Measurements from ENCODE around the gene LGALS8. TPM values are rescaled to one million over a fixed set of nuclear protein-coding genes. Genes with fewer than 3 reads are reported as not detected.

LGALS8 gene
- total RNA-seq, 4 donors from 2014 or later, result 45.7 to 112 (median 61.5) TPM

GRCh38 chr1:236494082-236494481, 29.7 kb upstream of the LGALS8 start:
- Histone ChIP-seq H3K27ac (no peak overlapping the region), H3K36me3 (no peaks in the 10 kb centered on the region), H3K9me3 (no peaks in the 10 kb centered on the region), H3K27me3 (no peaks in the 10 kb centered on the region), H3K4me1 (no peaks in the 10 kb centered on the region), H3K4me3 (no peak overlapping the region)
- intact Hi-C loops (cut with DNase I; ENCODE audit: low total_unique reads), result loop anchor here (10.0 kb wide), 1 partner anchor 379 kb away; no protein-coding TSS in a partner anchor
- DNase-seq, result no peak
- TF ChIP-seq POLR2A (IDR thresholded peaks at IDR 0.05) (no peak), CTCF (IDR thresholded peaks at IDR 0.05) (no peak)

- Histone ChIP-seq H3K36me3 (no peaks in the 10 kb centered on the region), H3K4me1 (no peaks in the 10 kb centered on the region), H3K4me3 (no peak overlapping the region), H3K27me3 (no peaks in the 10 kb centered on the region), H3K9me3 (no peaks in the 10 kb centered on the region), H3K27ac (no peak overlapping the region)
- TF ChIP-seq CTCF (IDR thresholded peaks at IDR 0.05), result no peak
- TF ChIP-seq POLR2A (IDR thresholded peaks at IDR 0.05), result no peak
- DNase-seq, result no peak
- intact Hi-C loops (cut with DNase I; ENCODE audit: low total_unique reads), result loop anchor here (10.0 kb wide), 1 partner anchor 380 kb away; no protein-coding TSS in a partner anchor
Observed at GRCh38 chr1:236494586-236495466, 29.0 kb upstream of the LGALS8 start.

GRCh38 chr1:236495467-236496112, 28.2 kb upstream of the LGALS8 start:
- Histone ChIP-seq H3K9me3 (no peaks in the 10 kb centered on the region), H3K36me3 (no peaks in the 10 kb centered on the region), H3K4me1 (no peaks in the 10 kb centered on the region), H3K27me3 (no peaks in the 10 kb centered on the region), H3K4me3 (no peak overlapping the region), H3K27ac (no peak overlapping the region)
- TF ChIP-seq CTCF (IDR thresholded peaks at IDR 0.05) (no peak), POLR2A (IDR thresholded peaks at IDR 0.05) (no peak)
- intact Hi-C loops (cut with DNase I; ENCODE audit: low total_unique reads), result loop anchor here (10.0 kb wide), 1 partner anchor 381 kb away; no protein-coding TSS in a partner anchor
- DNase-seq, result no peak

DNA sequence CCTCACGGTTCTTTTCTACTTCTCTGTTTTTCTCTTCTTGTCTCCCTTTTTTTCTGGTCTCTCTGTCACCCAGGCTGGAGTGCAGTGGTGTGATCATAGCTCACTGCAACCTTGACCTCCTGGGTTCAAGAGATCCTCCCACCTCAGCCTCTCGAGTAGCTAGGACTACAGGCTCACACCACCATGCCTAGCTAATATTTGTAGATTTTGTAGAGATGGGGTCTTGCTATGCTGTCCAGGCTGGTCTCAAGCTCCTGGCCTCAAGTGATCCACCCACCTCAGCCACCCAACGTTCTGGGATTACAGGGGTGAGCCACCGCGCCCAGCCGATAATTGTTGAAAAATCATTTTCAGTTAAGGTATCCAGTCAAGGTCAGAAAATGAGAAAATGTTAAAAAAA, 25.9 kb upstream of the LGALS8 start:
- no peak for DNase-seq

More for the DNA sequence above, 25.9 kb upstream of the LGALS8 start:
- H3K9me3 ChIP-seq, result no peaks in the 10 kb centered on the region
- no peaks in the 10 kb centered on the region for H3K36me3 ChIP-seq
- H3K27ac ChIP-seq, result no peak overlapping the region
- intact Hi-C loops (cut with DNase I; ENCODE audit: low total_unique reads), result loop anchor here (10.0 kb wide), 1 partner anchor 383 kb away; no protein-coding TSS in a partner anchor
- no peaks in the 10 kb centered on the region for H3K4me1 ChIP-seq
- no peaks in the 10 kb centered on the region for H3K27me3 ChIP-seq
- no peak for TF ChIP-seq CTCF (IDR thresholded peaks at IDR 0.05)
- no peak for TF ChIP-seq POLR2A (IDR thresholded peaks at IDR 0.05)
- no peak overlapping the region for H3K4me3 ChIP-seq
